K562 (cell line): ENCODE results near the gene STAB1. TPM values are rescaled to one million over a fixed set of nuclear protein-coding genes. Genes with fewer than 3 reads are reported as not detected.

Source experiments
- FIP1L1 ChIP-seq: fragments of 200-400 bp; formaldehyde crosslinking; IDR thresholded peaks from 2 replicates; pipeline ENCODE4 v1.6.1; 2018; ENCODE audit warnings: mild to moderate bottlenecking, low read depth, low read length; ENCODE audit not compliant: poor library complexity, severe bottlenecking
- MBD2 ChIP-seq: sonication (generic); IDR thresholded peaks from 2 replicates; pipeline ENCODE4 v1.6.1; 2016; ENCODE audit warnings: low read depth, borderline replicate concordance
- PRPF4 ChIP-seq: fragments of 200-400 bp; formaldehyde crosslinking; IDR thresholded peaks from one replicate; pipeline ENCODE4 v1.6.1; 2017; ENCODE audit warnings: low read length, low read depth, mild to moderate bottlenecking; ENCODE audit not compliant: insufficient read depth, poor library complexity, severe bottlenecking
- RBFOX2 ChIP-seq: fragments of 200-400 bp; formaldehyde crosslinking; IDR thresholded peaks from 2 replicates; pipeline ENCODE4 v1.6.1; 2017; ENCODE audit warnings: low read depth, mild to moderate bottlenecking, low read length, moderate library complexity
- SP1 ChIP-seq: sonication (generic); formaldehyde crosslinking; IDR thresholded peaks from 2 replicates; pipeline ENCODE4 v1.8.1; 2022; ENCODE audit warnings: mild to moderate bottlenecking, missing genetic modification reagents
- ZNF507 ChIP-seq: conservative IDR thresholded peaks from 2 replicates; pipeline ENCODE4 v1.6.1; 2017; ENCODE audit warnings: missing genetic modification characterization, missing compliant biosample characterization
- polyA plus RNA-seq, 8 experiments: library from polyadenylated mRNA; depleted of rRNA in 4 of 8; stranded (reverse) in 5 of 8; unstranded in 3 of 8; fragments of >200 nt; fragmentation: Nextera tagmentation in 2 of 8; fragmentation: Illumina TruSeq in 1 of 8; extraction: Ambion mirVana in 2 of 8; extraction: Trizol in 1 of 8; gene quantifications; 2 replicates each; pipeline versions ENCODE4 v1.2.1 to v1.2.3, GENCODE V29; 2011 to 2014; ENCODE audit warnings: inconsistent platforms in 1 of 8, missing spikeins in 1 of 8
- total RNA-seq, 7 experiments: library from RNA; depleted of rRNA in 6 of 7; stranded (reverse); fragments of >200 nt in 6 of 7; fragmentation: Illumina TruSeq in 2 of 7; extraction: Trizol in 2 of 7; gene quantifications; 2 replicates each; pipeline versions ENCODE4 v1.2.1 to v1.2.3, GENCODE V29; 2011 to 2021; ENCODE audit warnings: low replicate concordance in 1 of 7
- TF ChIP-seq, protein P1 (sequence below): fragments of 450-650 bp; IDR thresholded peaks from 2 replicates; pipeline ENCODE4 v1.6.1; 2016; ENCODE audit warnings: mild to moderate bottlenecking, moderate library complexity
- TF ChIP-seq, protein P2 (sequence below): sonication (generic); formaldehyde crosslinking; IDR thresholded peaks from 2 replicates; pipeline ENCODE4 v1.8.1; 2022; ENCODE audit warnings: missing genetic modification reagents
- TF ChIP-seq, protein P3 (sequence below): fragments of 450-650 bp; IDR thresholded peaks from 2 replicates; pipeline ENCODE4 v1.6.1; 2016; ENCODE audit warnings: missing biosample characterization, missing genetic modification characterization

Gene STAB1
- total and polyA plus RNA-seq, 9 of the 15 experiments (the other 6 are each of a cell fraction or from before 2014, with no cell fraction given), result 0.20 to 3.9 (median 1.2) TPM

DNA sequence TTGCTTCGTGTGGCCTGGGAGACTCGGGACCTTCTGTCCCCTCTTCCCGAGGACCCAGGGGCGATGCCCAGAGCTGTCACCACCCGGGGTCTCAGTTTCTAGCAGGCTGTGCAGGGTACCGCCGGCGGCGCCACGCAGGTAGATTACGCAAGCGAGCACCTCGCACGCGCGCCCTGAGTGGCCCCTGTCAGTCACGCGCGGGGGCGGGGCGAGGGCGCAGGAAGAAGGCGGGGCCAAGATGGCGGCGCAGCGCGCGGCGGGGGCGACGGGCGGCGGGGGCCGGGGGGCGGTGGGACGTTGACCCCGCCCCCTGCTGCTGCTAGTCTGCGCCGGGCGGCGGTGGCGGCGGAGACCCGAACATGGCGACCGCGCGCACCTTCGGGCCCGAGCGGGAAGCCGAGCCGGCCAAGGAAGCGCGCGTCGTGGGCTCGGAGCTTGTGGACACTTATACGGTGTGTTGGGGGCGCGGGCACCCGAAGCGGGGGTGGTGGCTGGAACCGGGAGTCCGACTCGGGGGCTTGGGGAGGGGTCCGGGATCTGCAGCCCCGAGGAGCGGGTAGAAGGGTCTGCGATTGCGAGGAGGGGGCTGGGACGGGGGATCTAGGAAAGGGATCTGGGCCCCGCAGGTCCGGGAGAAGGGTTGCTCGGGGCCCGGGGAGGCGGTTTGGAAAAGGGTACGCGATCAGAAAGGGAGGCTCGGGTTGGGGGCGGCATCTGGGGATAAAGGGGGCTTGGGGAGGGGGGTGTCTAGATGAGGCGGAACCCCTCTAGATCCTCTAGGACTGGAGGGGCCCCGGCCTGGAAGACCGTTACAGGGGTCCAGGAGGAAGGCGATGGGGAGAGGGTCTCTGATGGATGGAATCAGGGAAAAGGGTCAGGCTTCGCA is 39.6 kb upstream of the STAB1 start, which contains the start of gene NISCH (continued):
- TF ChIP-seq RBFOX2, result peak; percentile 82
- TF ChIP-seq, protein P1, sequence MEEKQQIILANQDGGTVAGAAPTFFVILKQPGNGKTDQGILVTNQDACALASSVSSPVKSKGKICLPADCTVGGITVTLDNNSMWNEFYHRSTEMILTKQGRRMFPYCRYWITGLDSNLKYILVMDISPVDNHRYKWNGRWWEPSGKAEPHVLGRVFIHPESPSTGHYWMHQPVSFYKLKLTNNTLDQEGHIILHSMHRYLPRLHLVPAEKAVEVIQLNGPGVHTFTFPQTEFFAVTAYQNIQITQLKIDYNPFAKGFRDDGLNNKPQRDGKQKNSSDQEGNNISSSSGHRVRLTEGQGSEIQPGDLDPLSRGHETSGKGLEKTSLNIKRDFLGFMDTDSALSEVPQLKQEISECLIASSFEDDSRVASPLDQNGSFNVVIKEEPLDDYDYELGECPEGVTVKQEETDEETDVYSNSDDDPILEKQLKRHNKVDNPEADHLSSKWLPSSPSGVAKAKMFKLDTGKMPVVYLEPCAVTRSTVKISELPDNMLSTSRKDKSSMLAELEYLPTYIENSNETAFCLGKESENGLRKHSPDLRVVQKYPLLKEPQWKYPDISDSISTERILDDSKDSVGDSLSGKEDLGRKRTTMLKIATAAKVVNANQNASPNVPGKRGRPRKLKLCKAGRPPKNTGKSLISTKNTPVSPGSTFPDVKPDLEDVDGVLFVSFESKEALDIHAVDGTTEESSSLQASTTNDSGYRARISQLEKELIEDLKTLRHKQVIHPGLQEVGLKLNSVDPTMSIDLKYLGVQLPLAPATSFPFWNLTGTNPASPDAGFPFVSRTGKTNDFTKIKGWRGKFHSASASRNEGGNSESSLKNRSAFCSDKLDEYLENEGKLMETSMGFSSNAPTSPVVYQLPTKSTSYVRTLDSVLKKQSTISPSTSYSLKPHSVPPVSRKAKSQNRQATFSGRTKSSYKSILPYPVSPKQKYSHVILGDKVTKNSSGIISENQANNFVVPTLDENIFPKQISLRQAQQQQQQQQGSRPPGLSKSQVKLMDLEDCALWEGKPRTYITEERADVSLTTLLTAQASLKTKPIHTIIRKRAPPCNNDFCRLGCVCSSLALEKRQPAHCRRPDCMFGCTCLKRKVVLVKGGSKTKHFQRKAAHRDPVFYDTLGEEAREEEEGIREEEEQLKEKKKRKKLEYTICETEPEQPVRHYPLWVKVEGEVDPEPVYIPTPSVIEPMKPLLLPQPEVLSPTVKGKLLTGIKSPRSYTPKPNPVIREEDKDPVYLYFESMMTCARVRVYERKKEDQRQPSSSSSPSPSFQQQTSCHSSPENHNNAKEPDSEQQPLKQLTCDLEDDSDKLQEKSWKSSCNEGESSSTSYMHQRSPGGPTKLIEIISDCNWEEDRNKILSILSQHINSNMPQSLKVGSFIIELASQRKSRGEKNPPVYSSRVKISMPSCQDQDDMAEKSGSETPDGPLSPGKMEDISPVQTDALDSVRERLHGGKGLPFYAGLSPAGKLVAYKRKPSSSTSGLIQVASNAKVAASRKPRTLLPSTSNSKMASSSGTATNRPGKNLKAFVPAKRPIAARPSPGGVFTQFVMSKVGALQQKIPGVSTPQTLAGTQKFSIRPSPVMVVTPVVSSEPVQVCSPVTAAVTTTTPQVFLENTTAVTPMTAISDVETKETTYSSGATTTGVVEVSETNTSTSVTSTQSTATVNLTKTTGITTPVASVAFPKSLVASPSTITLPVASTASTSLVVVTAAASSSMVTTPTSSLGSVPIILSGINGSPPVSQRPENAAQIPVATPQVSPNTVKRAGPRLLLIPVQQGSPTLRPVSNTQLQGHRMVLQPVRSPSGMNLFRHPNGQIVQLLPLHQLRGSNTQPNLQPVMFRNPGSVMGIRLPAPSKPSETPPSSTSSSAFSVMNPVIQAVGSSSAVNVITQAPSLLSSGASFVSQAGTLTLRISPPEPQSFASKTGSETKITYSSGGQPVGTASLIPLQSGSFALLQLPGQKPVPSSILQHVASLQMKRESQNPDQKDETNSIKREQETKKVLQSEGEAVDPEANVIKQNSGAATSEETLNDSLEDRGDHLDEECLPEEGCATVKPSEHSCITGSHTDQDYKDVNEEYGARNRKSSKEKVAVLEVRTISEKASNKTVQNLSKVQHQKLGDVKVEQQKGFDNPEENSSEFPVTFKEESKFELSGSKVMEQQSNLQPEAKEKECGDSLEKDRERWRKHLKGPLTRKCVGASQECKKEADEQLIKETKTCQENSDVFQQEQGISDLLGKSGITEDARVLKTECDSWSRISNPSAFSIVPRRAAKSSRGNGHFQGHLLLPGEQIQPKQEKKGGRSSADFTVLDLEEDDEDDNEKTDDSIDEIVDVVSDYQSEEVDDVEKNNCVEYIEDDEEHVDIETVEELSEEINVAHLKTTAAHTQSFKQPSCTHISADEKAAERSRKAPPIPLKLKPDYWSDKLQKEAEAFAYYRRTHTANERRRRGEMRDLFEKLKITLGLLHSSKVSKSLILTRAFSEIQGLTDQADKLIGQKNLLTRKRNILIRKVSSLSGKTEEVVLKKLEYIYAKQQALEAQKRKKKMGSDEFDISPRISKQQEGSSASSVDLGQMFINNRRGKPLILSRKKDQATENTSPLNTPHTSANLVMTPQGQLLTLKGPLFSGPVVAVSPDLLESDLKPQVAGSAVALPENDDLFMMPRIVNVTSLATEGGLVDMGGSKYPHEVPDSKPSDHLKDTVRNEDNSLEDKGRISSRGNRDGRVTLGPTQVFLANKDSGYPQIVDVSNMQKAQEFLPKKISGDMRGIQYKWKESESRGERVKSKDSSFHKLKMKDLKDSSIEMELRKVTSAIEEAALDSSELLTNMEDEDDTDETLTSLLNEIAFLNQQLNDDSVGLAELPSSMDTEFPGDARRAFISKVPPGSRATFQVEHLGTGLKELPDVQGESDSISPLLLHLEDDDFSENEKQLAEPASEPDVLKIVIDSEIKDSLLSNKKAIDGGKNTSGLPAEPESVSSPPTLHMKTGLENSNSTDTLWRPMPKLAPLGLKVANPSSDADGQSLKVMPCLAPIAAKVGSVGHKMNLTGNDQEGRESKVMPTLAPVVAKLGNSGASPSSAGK, result no peak
- 0 out of 2 replicates have a peak, but pooled peaks have one; percentile 28 for TF ChIP-seq SP1 (CRISPR knock-in tag)
- TF ChIP-seq PRPF4, result no peak
- TF ChIP-seq FIP1L1, result no peak
- TF ChIP-seq ZNF507 (tag), result no peak
- peak; percentile 26; the same call in 1 of the 2 replicates for TF ChIP-seq MBD2
- TF ChIP-seq, protein P2, sequence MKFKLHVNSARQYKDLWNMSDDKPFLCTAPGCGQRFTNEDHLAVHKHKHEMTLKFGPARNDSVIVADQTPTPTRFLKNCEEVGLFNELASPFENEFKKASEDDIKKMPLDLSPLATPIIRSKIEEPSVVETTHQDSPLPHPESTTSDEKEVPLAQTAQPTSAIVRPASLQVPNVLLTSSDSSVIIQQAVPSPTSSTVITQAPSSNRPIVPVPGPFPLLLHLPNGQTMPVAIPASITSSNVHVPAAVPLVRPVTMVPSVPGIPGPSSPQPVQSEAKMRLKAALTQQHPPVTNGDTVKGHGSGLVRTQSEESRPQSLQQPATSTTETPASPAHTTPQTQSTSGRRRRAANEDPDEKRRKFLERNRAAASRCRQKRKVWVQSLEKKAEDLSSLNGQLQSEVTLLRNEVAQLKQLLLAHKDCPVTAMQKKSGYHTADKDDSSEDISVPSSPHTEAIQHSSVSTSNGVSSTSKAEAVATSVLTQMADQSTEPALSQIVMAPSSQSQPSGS (CRISPR knock-in tag), result no peak
- TF ChIP-seq, protein P3, sequence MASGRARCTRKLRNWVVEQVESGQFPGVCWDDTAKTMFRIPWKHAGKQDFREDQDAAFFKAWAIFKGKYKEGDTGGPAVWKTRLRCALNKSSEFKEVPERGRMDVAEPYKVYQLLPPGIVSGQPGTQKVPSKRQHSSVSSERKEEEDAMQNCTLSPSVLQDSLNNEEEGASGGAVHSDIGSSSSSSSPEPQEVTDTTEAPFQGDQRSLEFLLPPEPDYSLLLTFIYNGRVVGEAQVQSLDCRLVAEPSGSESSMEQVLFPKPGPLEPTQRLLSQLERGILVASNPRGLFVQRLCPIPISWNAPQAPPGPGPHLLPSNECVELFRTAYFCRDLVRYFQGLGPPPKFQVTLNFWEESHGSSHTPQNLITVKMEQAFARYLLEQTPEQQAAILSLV (tag), result peak; percentile 45; the same call in 1 of the 2 replicates
